Measurements from ENCODE around the gene MYO10.

The MYO10 gene

DNA sequence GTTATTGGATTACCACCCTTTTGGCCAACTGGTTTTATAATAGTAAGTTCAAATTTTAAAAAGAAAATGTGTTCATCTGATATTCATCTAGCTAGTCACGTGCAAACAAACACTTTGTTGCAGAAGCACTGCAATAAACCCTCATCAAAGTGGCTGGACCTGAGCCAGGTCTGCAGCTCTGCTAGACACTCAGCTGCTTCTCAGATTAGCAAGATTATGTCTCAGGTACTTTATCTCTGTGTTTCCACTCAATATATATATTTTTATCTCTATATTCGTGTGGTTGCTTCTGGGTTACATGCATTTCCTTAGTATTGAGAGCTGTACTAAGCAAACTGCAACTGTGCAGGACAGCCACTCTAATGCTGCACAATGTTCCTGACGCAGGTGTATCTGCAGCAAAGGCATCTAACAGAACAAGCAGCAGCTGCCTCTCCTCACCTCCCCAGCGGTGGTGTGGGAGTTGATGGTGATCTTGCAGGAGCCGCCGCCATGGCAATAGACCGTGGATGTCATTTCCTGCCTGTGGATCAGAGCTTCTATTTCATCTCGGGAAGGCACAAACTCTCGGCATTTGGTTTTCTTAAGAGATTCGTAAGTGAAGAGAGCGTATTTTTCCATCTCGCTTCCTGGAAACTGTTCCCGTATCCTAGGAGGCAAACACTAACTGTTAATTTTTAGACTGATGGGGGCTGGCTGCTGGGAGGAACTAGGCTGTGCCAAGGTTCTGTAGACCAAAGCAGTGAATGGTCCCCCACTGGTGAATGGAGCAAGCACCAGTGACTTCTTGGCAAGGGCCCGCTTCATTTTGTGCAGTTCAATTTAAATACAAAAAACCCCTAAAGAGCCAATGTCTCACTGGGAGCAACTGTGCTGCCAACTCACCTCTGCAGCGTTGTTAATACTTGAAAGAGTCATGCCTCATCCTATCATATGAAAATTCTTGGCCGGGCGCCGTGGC is 262.6 kb downstream of the MYO10 start:
- Histone ChIP-seq H3K36me3 (ENCODE audit: control insufficient read depth, insufficient read depth, low read length) (no peaks in the 10 kb centered on the region), H3K9ac (no peak overlapping the region)

GRCh38 chr5:16671208-16671607 is 264.9 kb downstream of the MYO10 start:
- no peaks in the 10 kb centered on the region for H3K27me3 ChIP-seq (ENCODE audit: control insufficient read depth, insufficient read depth, low read length)
- TF ChIP-seq CTCF (IDR thresholded peaks at IDR 0.05) = no peak
- no peaks in the 10 kb centered on the region for H3K9me3 ChIP-seq (ENCODE audit: control insufficient read depth, low read length)
- H3K79me2 ChIP-seq = no peaks in the 10 kb centered on the region
- peak overlapping the region; percentile 51 for H2AFZ ChIP-seq
- no peak overlapping the region for H3K4me3 ChIP-seq (ENCODE audit: low read depth, low read length)
- H3K4me2 ChIP-seq (ENCODE audit: low read length) = peak overlapping the region; percentile 14
- H3K27ac ChIP-seq = peak overlapping the region; percentile 91
- no peaks in the 10 kb centered on the region for H3K36me3 ChIP-seq (ENCODE audit: control insufficient read depth, insufficient read depth, low read length)
- H3K4me1 ChIP-seq = peaks cover 52% of the 10 kb centered on the region
- no peak overlapping the region for H3K9ac ChIP-seq

More for the DNA sequence above, 262.6 kb downstream of the MYO10 start:
- H3K4me2 ChIP-seq (ENCODE audit: low read length) = peak overlapping the region; percentile 4
- no peaks in the 10 kb centered on the region for H3K27me3 ChIP-seq (ENCODE audit: control insufficient read depth, insufficient read depth, low read length)
- peak overlapping the region; percentile 91 for H3K27ac ChIP-seq
- H3K79me2 ChIP-seq = no peaks in the 10 kb centered on the region
- TF ChIP-seq CTCF (IDR thresholded peaks at IDR 0.05) = no peak
- peak overlapping the region; percentile 57 for H2AFZ ChIP-seq
- peaks cover 52% of the 10 kb centered on the region for H3K4me1 ChIP-seq
- peak overlapping the region; percentile 37 for H3K4me3 ChIP-seq (ENCODE audit: low read depth, low read length)
- no peaks in the 10 kb centered on the region for H3K9me3 ChIP-seq (ENCODE audit: control insufficient read depth, low read length)

DNA sequence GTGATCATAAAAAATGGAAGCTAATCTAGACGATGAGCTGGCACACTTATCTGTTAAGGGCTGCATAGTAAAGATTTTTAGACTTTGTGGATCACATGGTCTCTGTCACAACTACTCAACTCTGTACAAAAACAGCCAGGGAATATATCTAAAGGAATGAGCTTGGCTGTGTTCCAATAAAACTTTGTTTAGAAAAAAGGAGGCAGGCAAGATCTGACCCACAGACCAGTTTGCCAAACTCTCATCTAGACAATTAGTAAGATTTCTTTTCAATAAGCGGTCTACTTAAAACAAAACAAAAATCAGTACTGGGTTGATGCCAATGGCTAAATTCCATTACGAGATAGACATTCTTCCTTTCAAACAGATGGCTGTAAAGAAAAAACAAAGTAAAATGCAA is 266.3 kb downstream of the MYO10 start:
- H3K4me1 ChIP-seq = peaks cover 45% of the 10 kb centered on the region
- peak overlapping the region; percentile 8 for H2AFZ ChIP-seq
- no peak overlapping the region for H3K27ac ChIP-seq
- H3K27me3 ChIP-seq (ENCODE audit: control insufficient read depth, insufficient read depth, low read length) = no peaks in the 10 kb centered on the region
- TF ChIP-seq CTCF (IDR thresholded peaks at IDR 0.05) = no peak
- no peaks in the 10 kb centered on the region for H3K79me2 ChIP-seq
- H3K9me3 ChIP-seq (ENCODE audit: control insufficient read depth, low read length) = no peaks in the 10 kb centered on the region
- peak overlapping the region; percentile 16 for H3K4me2 ChIP-seq (ENCODE audit: low read length)
- H3K36me3 ChIP-seq (ENCODE audit: control insufficient read depth, insufficient read depth, low read length) = no peaks in the 10 kb centered on the region
- H3K4me3 ChIP-seq (ENCODE audit: low read depth, low read length) = no peak overlapping the region
- H3K9ac ChIP-seq = no peak overlapping the region

DNA sequence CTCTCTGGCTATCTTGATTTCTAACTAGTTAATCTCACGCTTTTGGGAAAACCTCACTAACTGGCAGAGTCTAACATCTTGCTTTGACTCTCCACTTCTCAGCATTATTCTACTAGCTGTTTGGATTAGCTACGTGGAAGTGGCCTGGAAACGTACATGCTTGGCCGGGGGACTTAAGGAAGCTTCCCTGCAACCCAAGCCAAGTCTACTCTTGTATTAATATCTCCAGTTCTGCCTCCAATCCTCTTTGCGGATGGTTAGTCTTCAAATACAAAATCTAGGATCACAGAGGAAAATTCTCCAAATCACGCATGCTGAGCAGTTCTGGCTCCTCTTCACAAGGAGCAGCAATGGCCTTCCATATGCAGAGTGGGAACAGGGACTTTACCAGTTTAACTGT is 267.5 kb downstream of the MYO10 start:
- Histone ChIP-seq H2AFZ (no peak overlapping the region), H3K4me1 (peaks cover 38% of the 10 kb centered on the region), H3K4me2 (ENCODE audit: low read length) (no peak overlapping the region), H3K27ac (no peak overlapping the region), H3K36me3 (ENCODE audit: control insufficient read depth, insufficient read depth, low read length) (no peaks in the 10 kb centered on the region), H3K79me2 (no peaks in the 10 kb centered on the region), H3K27me3 (ENCODE audit: control insufficient read depth, insufficient read depth, low read length) (no peaks in the 10 kb centered on the region), H3K9ac (no peak overlapping the region), H3K9me3 (ENCODE audit: control insufficient read depth, low read length) (no peaks in the 10 kb centered on the region), H3K4me3 (ENCODE audit: low read depth, low read length) (no peak overlapping the region)
- no peak for TF ChIP-seq CTCF (IDR thresholded peaks at IDR 0.05)
